Heart left ventricle (tissue), 13 donors: ENCODE data around the gene GART.

Experiments used
- CTCF ChIP-seq, 12 donors: fragments of 200-600 bp; sonication (generic) in 4 of 12; IDR thresholded peaks; one replicate each; pipeline versions ENCODE4 v1.5.0 to v1.8.0; 2018 to 2022; ENCODE audit warnings: antibody characterized with exemption in 12 of 12, mild to moderate bottlenecking in 5 of 12
- POLR2A ChIP-seq, 2 donors: fragments of 450-650 bp; IDR thresholded peaks; one replicate each; pipeline ENCODE4 v1.6.1; 2017; ENCODE audit warnings: antibody characterized with exemption in 2 of 2, mild to moderate bottlenecking in 2 of 2, moderate library complexity in 2 of 2
- donor health status: ischemic (EF 13 %, LVEDD 7.1; RV severe dilation, severe dysfunction).
- donor health status: DM: no; HTN: yes; CAD: no.
- donor health status: DM: no; HTN: no; CAD: no.
- donor health status: ischemic (EF 25% LVEDD 6.9; RV normal size, moderate dysfunction).
- donor health status: ischemic (EF 25% LVEDD 5.7; RV mildly dilated, moderate dysfunction).
- donor health status: ischemic (EF 35%, LVEDD 5.7; RV mildly dilated, moderate dysfunction).
- donor health status: nonischemic (EF 11% LVEDD 7.7; RV severe dilation, severe dysfunction).
- donor health status: DM: yes; HTN: yes; CAD: no.
- donor health status: PGD.
- donor health status: ischemic (EF 29% LVEDD 5.4; RV normal size, mild dysfunction).
- donor health status: nonischemic (EF 23%, LVEDD 6.1; RV moderate dilation, normal function).

- no peak for TF ChIP-seq POLR2A (IDR thresholded peaks at IDR 0.05)
- TF ChIP-seq CTCF (IDR thresholded peaks at IDR 0.05): no peak
Measured at GRCh38 chr21:33478182-33478581, 63.7 kb downstream of the GART start.
